ENCODE data around the gene TTC27. TPM values are rescaled to one million over a fixed set of nuclear protein-coding genes. Genes with fewer than 3 reads are reported as not detected.

The TTC27 gene
- total RNA-seq, 1 donor from 2014 or later = 12.5 TPM

- Histone ChIP-seq H3K27ac (no peak overlapping the region), H3K36me3 (peaks cover 0 to 38% of the 10 kb centered on the region in 2 donors)
Measured at GRCh38 chr2:32783469-32783868, 155.6 kb downstream of the TTC27 start.

GRCh38 chr2:32783933-32784332 is 156.1 kb downstream of the TTC27 start:
- peaks cover 4% of the 10 kb centered on the region for H3K9me3 ChIP-seq
- no peak overlapping the region for H3K27ac ChIP-seq
- no peaks in the 10 kb centered on the region for H3K27me3 ChIP-seq
- H3K4me1 ChIP-seq = no peaks in the 10 kb centered on the region
- H3K4me3 ChIP-seq = no peak overlapping the region
- TF ChIP-seq CTCF (IDR thresholded peaks at IDR 0.05) = no peak
- TF ChIP-seq POLR2A (IDR thresholded peaks at IDR 0.05) = no peak
- TF ChIP-seq POLR2AphosphoS5 (IDR thresholded peaks at IDR 0.05; ENCODE audit: insufficient read depth in 1 of 2, low read depth in 1 of 2) = no peak
- intact Hi-C loops (cut with DNase I) = no loop called here
- no peak for DNase-seq (ENCODE audit: extremely low spot score in 2 of 2)
- H3K36me3 ChIP-seq = peaks cover 0 to 33% of the 10 kb centered on the region in 2 donors

More at GRCh38 chr2:32783469-32783868, 155.6 kb downstream of the TTC27 start:
- H3K9me3 ChIP-seq = peaks cover 4% of the 10 kb centered on the region
- no peaks in the 10 kb centered on the region for H3K4me1 ChIP-seq
- intact Hi-C loops (cut with DNase I) = no loop called here
- H3K27me3 ChIP-seq = no peaks in the 10 kb centered on the region
- no peak for TF ChIP-seq CTCF (IDR thresholded peaks at IDR 0.05)
- no peak for TF ChIP-seq POLR2A (IDR thresholded peaks at IDR 0.05)
- TF ChIP-seq POLR2AphosphoS5 (IDR thresholded peaks at IDR 0.05; ENCODE audit: insufficient read depth in 1 of 2, low read depth in 1 of 2) = no peak
- H3K4me3 ChIP-seq = no peak overlapping the region
- DNase-seq (ENCODE audit: extremely low spot score in 2 of 2) = no peak

- no peaks in the 10 kb centered on the region for H3K9me3 ChIP-seq
- intact Hi-C loops (cut with DNase I) = no loop called here
- H3K4me3 ChIP-seq = no peak overlapping the region
- TF ChIP-seq POLR2AphosphoS5 (IDR thresholded peaks at IDR 0.05; ENCODE audit: insufficient read depth in 1 of 2, low read depth in 1 of 2) = no peak
- TF ChIP-seq POLR2A (IDR thresholded peaks at IDR 0.05) = no peak
- TF ChIP-seq CTCF (IDR thresholded peaks at IDR 0.05) = no peak
- H3K36me3 ChIP-seq = peaks cover 0 to 9% of the 10 kb centered on the region in 2 donors
- DNase-seq (ENCODE audit: extremely low spot score in 2 of 2) = no peak
- no peak overlapping the region for H3K27ac ChIP-seq
- no peaks in the 10 kb centered on the region for H3K4me1 ChIP-seq
- no peaks in the 10 kb centered on the region for H3K27me3 ChIP-seq
Measured at GRCh38 chr2:32787207-32787606, 159.4 kb downstream of the TTC27 start.

GRCh38 chr2:32788114-32788513 is 160.3 kb downstream of the TTC27 start:
- no peaks in the 10 kb centered on the region for H3K9me3 ChIP-seq
- peaks cover 0 to 9% of the 10 kb centered on the region in 2 donors for H3K36me3 ChIP-seq
- no peak overlapping the region for H3K4me3 ChIP-seq
- H3K27ac ChIP-seq = no peak overlapping the region
- TF ChIP-seq POLR2AphosphoS5 (IDR thresholded peaks at IDR 0.05; ENCODE audit: insufficient read depth in 1 of 2, low read depth in 1 of 2) = no peak
- no peak for TF ChIP-seq CTCF (IDR thresholded peaks at IDR 0.05)
- no peaks in the 10 kb centered on the region for H3K27me3 ChIP-seq
- no peak for DNase-seq (ENCODE audit: extremely low spot score in 2 of 2)
- no peaks in the 10 kb centered on the region for H3K4me1 ChIP-seq
- intact Hi-C loops (cut with DNase I) = no loop called here

- no peaks in the 10 kb centered on the region for H3K9me3 ChIP-seq
- no peaks in the 10 kb centered on the region for H3K27me3 ChIP-seq
- intact Hi-C loops (cut with DNase I) = no loop called here
- no peak for TF ChIP-seq CTCF (IDR thresholded peaks at IDR 0.05)
- TF ChIP-seq POLR2AphosphoS5 (IDR thresholded peaks at IDR 0.05; ENCODE audit: insufficient read depth in 1 of 2, low read depth in 1 of 2) = no peak
- TF ChIP-seq POLR2A (IDR thresholded peaks at IDR 0.05) = no peak
- DNase-seq (ENCODE audit: extremely low spot score in 2 of 2) = no peak
- H3K27ac ChIP-seq = no peak overlapping the region
- H3K36me3 ChIP-seq = no peaks in the 10 kb centered on the region
- H3K4me3 ChIP-seq = no peak overlapping the region
- no peaks in the 10 kb centered on the region for H3K4me1 ChIP-seq
Measured at GRCh38 chr2:32792416-32792815, 164.6 kb downstream of the TTC27 start.
